GM21528 (cell line): ENCODE measurements around the gene GALNT11.

ENCODE experiments used
- ATAC-seq: cut with Tn5 transposase; IDR thresholded peaks from one replicate; pipeline ENCODE4 v1.9.1; 2021; ENCODE audit warnings: mild to moderate bottlenecking, moderate library complexity; ENCODE audit not compliant: unreplicated experiment, low FRiP score

GALNT11 gene

DNA sequence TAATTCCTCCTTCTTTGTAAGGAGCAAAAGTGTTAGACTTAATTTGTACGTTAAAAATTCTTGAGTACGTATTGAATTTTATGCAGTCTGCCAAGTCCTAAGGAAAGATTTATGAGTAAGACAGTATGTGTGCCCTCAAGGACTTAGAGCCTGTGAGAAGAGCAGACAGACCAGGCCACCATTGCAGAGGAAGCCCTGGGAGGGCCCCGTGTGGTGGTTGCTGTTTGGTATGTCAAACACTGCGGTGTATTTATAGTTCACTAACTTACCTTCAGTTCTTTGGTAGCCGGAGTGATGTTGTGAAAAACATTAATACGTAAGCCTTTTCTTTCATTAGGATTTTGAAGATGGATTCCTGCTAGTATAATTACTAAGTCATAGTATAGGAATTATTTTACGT is 82.9 kb downstream of the GALNT11 start:
- no peak for ATAC-seq

DNA sequence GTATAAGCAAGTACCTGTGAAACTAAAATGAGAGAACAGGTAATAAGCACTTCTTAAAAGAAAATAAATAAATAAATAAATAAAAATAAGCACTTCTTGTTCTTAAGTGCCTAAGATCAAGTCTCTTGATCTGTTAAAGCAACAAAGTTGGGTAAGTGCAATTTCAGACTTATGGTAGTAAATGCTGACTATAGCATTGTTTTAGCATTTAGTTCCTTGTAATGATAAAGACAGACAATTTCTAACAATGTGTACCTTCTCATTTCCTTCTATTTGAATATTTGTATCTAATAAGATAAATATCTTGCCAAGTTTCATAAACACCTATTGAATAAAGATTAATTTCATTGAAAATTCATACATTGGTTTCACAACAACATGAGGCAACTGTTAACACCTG is 87.4 kb downstream of the GALNT11 start:
- no peak for ATAC-seq

DNA sequence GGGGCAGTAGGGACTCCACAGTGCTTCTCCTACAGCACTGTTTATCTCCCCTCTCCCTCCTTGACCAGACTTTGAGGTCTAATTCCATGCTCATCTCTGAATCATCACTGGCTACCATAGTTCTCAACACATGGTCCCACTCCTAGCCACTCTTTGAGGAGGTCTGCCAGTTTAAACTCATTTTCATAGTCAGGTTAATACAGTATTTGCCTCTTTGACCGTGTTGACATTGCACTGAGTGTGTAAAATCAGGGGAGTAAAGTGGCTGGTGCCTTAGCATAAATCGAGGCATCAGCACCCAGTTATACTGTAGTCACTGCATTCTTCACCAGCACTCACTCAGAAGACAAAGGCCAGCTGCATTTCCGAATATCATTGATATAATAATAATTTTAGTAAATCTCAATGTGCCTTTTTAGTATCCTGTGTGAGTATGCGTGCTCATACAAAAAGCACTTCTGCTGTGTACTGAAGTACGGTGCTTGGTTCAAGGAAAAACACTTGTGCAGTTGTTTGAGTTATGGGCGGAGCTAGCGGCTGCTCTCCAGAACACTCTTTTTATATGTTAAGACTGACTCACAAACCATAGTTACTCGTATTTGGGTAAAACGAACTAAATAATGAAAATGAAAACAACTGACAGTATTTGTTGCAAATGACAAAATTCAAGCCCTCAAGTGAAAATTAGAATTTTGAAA is 89.7 kb downstream of the GALNT11 start:
- no peak for ATAC-seq

DNA sequence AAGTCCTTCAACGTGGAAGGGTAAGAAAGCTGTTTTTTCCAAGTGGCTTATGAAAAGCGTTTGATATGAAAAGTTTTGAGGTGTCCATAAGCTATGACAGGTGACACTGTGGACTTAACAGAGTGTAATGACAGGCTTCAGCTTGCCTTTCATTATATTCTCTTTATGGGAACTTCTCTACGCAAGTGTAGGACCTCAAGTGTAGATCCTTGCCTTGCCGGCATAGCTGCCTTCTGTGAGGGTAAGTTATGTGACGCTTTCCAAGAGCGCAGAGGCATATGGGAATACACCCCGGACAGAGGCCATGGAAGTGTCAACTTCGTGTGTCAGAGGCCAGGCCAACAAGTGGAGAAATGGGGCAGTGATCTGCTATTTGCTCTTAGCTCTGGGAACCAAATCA is 91.9 kb downstream of the GALNT11 start:
- ATAC-seq, result no peak

DNA sequence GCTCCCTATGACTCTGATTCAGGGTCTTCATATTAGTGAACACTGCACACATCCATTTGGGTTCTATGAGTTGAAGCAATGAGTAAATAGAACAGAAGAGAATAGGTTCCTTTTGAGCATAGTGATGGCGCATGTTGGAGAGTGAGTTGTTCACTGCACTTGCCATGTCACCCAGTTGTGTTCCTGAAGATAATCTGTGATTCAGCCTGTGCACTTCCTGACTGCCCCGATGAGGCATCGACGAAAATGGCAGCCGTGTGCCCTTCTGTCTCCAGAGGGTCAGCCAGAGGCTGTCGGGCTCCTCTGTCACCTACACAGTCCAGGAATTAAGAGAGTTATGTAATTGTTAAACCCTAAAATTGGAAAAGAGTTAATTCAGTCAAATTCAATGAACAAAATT is 94.7 kb downstream of the GALNT11 start:
- ATAC-seq, result no peak

DNA sequence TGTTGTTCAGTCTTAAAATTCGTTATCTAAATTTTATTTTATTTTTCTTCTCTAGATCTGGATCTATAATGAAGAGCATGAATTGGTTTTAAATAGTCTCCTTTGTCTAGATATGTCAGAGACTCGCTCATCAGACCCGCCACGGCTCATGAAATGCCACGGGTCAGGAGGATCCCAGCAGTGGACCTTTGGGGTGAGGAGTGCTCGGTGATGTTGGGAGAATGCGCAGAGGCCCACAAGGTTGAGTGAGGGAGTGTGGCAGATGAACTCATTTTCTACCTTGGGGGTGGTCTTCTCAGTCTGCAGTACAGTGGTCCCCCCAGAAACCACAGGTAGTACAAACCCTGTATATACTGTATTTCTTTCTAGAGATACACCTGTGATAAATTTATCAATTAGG is 95.3 kb downstream of the GALNT11 start:
- no peak for ATAC-seq

DNA sequence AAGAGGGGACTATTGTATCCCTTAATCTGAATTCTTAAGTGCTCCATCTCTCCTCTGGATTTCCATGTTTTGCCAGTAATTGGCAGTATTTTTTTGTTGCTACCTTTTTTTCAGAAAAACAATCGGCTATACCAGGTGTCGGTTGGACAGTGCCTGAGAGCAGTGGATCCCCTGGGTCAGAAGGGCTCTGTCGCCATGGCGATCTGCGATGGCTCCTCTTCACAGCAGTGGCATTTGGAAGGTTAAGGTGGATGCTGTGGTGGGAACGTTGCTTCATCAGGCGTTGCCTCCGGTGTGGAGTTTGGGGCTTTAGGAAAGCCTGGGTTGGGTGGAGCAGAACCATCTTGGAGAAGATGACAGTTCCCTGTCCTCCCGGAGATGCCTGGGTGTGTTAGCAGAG is 96.0 kb downstream of the GALNT11 start:
- ATAC-seq, result no peak

DNA sequence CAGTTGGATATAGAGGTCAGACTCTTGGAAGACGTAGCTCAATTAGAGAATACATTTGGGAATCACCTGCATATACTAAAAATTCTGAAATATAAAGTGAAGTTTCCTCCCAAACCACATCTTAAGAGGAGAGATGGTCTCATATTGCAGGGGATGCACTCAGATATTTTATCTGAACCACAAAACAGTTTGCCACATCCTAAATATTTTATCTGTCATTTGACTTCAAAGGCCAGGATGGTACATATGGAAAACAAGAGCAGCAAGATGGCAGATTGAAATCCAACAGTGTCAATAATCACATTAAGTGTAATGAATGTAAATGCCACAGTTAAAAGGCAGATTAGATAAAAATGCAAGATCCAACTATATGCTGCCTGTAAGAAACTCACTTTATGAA is 97.1 kb downstream of the GALNT11 start:
- no peak for ATAC-seq

DNA sequence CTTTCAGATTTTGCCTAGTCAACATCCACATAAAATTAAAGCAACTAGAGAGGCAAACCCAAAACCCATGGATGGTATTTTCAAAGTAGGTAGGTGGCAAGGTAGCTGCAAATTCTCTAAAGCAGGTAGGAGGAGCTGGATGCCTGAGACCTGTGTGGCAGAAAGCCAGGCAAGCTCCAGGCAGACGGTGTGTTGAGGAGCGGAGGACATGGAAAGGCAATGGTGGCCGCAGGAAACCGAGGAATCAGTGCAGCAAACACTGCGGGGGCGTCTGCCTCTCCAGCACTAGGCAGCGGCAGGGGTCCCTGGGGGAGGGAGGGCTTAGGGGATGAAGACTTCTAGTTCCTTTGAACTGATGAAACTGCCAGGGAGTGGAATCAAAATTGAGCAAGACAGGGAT is 101.3 kb downstream of the GALNT11 start:
- no peak for ATAC-seq

DNA sequence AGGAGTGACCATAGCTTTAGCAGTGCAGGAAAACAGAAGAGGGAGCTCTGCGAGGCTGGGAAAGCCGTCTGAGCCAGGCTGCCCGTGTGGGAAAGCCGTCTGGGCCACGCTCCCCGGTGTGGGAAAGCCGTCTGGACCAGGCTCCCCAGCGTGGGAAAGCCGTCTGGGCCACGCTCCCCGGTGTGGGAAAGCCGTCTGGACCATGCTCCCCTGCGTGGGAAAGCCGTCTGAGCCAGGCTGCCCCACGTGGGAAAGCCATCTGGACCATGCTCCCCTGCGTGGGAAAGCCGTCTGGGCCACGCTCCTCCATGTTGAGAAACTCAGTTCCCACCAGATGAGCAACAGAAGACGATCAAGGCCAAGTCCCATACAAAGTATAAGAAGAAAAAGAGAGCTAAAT is 101.8 kb downstream of the GALNT11 start:
- ATAC-seq, result no peak

DNA sequence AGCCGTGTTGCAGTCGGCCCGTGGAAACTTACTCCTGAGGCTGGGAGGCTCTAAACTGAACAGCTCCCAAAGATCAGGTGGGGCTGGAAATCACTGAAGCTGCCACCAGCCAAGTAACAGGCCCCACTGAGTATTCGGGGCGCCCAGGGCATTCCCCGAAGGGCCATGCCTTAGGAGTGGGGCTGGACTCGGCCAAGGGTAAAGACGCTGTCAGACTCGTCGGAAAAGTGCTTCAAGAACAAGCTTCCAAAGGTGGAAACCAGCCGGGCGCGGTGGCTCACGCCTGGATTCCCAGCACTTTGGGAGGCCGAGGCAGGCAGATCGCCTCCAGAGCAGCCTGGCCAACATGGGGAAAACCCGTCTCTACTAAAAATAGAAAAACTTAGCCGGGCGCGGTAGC is 102.8 kb downstream of the GALNT11 start:
- ATAC-seq, result no peak

DNA sequence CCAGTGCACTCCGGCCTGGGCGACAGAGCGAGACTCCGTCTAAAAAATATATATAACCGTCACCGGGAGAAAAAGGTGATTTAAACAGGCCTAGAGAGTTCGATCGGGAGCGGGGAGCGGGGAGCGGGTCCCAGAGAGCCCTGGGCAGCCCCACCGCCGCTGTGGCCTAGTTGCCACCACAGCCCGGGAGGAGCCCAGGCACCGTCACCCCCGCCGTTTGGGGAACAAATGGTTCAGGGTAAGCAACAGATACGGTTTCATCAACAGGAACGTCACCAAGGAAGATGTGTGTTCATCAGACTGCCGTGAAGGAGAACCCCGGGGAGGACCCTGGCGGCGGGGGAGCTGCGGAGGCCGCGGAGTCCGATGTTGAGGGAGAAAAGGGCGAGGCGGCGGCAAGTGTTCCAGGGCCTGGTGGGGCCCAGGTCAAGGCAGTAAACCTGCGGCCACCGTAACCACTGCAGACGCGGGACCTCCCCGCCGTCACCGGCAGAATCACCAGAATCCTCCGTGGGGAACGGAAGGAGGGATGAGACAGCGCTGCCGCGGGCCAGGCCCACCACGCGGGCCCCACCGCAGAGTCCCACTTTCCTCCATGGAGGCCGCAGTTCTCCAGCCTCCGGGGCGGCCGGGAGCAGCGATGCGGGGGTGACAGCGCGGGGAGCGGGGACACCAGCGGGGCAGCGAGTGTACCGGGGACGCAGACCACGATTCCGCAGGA is 103.4 kb downstream of the GALNT11 start:
- no peak for ATAC-seq

DNA sequence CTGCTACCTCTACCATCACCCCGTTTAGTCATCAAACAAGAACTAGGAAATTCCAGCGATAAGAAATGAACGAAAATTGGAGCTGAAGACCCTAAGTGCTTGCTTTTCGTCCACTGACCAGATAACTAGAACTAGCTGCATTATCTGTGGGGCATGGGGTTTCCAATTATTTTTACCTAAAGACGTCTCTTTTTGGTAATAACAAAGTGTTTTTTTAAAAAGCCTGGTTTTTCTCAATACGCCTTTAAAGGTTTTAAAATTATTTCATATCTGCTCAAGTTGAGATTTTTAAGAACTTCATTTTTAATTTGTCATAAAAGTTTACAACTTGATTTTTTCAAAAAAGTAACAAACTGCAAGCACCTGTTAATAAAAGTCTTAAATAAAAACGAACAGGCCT is 104.2 kb downstream of the GALNT11 start:
- ATAC-seq, result no peak

DNA sequence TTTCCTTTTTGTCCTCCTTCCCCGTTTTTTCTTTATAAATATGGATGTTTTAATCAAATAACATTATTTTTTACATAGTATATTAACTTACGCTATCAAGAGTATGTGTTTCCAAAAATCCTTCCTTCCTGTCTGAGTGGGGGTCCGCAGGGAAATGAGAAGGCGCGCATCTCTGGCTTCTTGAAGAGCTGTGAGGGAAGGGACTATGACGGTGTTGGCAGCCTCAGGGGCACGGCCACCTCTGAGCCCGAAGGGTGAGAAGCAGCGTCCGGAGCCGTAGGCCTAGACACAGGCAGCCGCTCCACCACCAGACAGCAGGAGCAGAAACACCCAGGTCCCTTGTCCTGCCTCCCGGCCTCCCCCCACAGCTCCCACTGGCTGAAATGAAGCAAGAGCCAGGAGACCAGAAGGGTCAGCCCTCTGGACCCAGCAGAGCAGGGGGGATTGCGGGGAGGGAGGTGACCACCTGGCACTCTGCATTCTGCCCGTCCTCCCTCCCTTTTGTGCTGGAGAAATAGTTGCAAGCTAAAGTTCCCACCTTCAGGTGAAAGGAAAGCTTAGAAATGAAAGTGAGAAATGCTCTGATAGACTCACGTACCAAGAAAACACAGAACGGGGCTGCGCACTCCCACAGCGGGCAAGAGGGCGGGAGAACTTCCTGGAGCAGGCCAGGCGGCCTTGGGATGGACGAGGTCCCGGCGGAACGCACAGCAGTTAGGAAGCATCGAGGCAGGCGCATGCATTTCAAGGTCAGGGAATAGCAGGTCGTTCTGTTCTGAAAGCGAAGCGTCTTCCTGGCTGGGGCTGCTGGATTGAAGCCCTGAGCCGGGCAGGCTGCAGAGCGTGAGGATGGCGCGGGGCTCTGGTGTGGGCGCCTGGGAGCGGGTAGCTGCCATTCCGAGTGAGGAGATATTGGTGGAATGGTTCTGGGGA is 105.5 kb downstream of the GALNT11 start:
- no peak for ATAC-seq

DNA sequence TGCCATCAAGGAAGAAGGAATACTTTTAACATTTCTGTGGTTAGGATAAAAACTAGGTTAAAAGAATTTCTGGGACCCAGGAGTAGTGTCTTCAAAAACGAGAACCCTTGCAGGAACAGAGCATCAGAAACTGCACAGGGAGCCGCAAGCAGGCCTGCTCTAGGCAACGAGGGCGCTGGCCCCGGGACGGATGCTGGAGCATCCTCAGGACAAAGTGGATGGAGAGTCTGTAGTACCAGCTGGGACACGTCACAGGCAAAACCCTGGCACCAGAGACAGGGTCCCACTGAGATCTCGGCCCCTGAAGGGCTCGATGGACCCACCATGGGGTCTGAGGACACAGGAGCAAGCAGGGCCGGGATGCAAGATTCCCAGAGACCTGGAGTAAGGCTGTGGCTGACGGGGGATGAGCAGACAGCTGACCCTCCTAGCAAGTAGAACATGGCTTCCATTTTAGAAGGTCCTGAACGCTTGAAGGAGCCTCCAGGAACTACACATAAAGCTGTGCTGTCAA is 106.6 kb downstream of the GALNT11 start:
- ATAC-seq, result no peak

DNA sequence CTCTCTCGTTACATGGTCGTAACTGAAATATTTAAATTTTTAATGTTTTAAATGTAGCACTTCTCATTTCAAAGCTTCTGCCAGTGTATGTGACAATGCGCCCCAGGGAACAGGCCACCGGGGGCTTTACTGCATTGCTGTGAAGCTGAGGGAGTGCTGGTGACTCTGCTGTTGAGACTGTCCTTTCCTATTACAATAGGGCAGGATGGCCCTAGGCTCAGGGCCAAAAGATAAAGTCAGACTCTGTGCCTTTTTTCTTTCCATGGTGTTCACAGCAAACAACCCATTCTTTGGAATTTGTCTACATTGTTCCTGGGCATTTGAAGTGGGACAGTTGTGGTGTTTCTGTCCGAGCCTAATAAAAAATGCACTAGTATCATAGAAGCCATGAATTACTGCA is 107.3 kb downstream of the GALNT11 start:
- ATAC-seq, result no peak

DNA sequence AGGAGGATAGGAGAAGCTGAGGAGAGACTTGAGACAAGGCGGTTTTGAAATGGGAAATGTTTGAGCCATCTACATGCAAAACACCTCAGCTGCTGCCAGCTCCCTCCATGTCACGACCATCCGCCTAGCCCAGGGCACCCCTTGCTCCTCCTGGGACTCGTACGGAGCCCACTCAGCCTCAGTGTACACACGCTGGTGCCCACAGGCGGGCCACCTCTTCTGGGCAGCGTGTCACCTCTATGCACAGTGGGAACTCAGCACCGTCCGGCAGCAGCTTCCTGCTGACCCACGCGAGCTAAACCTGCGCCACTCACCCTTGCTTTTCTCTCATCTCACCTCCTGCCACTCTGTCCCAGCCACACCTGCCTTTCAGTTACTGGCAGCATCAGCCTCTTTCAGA is 108.3 kb downstream of the GALNT11 start:
- no peak for ATAC-seq

DNA sequence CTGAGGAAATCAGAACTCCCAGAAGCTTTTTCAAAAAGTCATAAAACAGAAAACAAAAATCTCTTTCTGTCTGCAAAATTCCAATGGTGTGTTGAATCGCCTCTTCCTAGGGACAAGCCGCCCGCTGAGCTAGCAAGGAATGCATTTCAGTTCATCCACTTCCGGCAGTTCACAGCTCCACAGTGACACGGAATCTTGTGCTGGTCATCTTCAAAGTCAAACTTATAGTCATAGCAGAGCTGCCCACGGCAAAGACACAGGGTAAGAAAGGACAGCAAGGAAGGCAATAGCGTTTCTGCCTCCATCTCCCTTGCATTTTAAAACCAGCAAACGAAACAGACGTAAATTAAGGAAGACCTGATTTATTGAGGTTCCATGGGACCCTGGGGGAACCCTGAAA is 111.2 kb downstream of the GALNT11 start:
- ATAC-seq, result no peak

DNA sequence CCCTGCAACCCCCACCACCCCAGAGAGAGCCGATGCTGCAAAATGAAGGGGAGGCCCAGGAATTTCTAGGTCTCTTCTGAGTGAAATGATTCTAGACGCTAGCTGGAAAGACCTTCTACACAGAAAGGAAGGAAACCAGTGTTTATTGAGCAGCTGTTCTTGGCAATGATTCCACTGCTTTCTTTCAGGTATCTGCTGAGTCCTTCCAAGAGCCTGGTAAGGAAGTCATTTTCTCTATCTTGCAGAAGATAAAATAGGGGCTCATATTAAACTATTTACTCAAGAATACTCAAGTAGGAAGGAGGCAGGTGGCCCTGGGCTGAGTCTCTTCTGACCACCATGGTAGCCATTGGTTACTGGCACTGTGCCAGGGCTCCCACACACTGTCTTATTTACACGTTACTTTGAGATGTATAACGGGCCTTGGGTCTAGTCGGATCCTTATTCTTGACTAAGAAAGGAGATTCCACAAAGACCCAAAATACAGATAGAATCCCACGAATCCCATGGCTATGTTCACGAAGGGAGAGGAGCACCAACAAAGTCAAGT is 112.1 kb downstream of the GALNT11 start:
- no peak for ATAC-seq

DNA sequence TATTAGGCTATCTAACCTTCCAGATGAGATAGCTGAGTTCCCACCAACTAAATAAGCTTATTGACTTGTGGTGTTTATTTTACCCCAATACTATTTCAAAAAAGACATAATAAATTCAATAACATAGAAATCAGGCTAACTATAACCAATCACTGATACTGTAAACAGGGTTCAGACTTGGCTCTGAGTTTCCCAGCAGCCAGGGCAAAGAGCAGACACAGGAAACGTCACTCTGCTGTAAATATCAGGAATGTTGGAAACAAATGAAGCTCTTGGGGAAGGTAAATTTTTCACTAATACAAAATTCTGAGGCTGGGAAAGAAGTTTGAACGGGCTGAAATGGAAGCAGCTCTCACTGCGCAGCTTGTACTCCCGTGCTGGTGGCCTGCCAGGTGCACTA is 114.6 kb downstream of the GALNT11 start:
- ATAC-seq, result no peak

DNA sequence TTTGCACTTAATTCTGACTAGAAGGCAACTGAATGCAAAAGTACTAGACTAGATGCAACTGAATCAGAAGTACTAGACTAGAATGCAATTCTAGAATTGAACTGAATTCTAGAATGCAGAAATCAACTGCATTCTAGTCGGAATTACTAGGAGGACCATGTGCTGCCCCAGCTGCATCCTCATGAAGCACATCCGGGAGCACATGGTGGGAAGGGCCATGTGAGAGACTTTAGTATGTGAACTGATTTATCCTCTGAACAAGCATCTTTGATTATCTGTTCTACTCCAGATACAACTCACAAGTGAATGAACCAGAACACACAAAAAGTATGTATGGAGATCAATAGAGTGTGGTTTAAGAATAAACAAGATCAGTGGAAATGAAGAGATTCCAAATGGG is 115.1 kb downstream of the GALNT11 start:
- no peak for ATAC-seq
